SU-DHL-6 (cell line): ENCODE data around the gene IL17RD.

Source experiments
- EZH2phosphoT487 ChIP-seq: fragments of 200-600 bp; sonication (generic), shearing (Covaris generic); conservative IDR thresholded peaks from 2 replicates; pipeline ENCODE4 v1.6.1; 2018; ENCODE audit warnings: mild to moderate bottlenecking, antibody characterized with exemption, low read length, moderate library complexity, mixed read lengths
- TF ChIP-seq, protein P1 (sequence below): fragments of 200-600 bp; sonication (generic); IDR thresholded peaks from one replicate; pipeline ENCODE4 v1.5.1; 2017; ENCODE audit warnings: antibody characterized with exemption, mild to moderate bottlenecking, low read length, moderate library complexity; ENCODE audit not compliant: insufficient read depth, poor library complexity, severe bottlenecking

DNA sequence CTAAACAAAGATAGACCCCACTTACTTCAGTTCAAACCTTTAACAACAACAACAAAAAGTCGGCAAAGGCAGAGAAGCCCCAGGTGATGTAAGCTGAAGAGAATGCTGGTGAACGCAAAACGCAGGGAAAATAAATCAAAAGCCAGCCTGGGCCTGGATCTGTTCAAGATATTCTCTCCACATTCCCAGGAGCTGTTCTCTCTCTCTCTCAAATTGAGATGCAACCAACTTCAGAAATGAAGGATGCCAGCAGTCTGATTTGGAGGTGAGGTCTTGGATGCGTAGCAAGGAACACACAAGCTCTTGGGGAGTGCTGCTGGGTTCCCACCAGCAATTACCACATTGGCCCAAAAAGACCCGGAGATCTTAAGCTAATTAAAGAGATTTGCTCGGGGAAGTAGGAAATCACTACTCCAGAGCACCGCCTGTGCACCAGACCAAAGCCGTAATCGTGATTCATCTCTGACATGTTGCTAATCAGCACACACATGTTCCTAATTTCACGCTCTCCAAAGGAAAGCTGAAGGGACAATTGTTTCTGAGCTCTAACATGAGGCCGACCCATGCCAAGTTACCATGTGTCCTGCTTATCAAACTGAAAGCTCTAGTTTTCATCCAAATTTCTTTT is 37.1 kb downstream of the IL17RD start:
- TF ChIP-seq, protein P1, sequence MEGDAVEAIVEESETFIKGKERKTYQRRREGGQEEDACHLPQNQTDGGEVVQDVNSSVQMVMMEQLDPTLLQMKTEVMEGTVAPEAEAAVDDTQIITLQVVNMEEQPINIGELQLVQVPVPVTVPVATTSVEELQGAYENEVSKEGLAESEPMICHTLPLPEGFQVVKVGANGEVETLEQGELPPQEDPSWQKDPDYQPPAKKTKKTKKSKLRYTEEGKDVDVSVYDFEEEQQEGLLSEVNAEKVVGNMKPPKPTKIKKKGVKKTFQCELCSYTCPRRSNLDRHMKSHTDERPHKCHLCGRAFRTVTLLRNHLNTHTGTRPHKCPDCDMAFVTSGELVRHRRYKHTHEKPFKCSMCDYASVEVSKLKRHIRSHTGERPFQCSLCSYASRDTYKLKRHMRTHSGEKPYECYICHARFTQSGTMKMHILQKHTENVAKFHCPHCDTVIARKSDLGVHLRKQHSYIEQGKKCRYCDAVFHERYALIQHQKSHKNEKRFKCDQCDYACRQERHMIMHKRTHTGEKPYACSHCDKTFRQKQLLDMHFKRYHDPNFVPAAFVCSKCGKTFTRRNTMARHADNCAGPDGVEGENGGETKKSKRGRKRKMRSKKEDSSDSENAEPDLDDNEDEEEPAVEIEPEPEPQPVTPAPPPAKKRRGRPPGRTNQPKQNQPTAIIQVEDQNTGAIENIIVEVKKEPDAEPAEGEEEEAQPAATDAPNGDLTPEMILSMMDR = no peak
- no peak for TF ChIP-seq EZH2phosphoT487
